Suppressor macrophage treated with lipopolysaccharide for 4 hours (primary cell): ENCODE measurements around the gene GRIPAP1.

Experiments
- DNase-seq: peaks from one replicate; pipeline ENCODE4 v3.0.0-alpha.2; 2020

Gene GRIPAP1

GRCh38 chrX:48958635-48959094 lies 43.4 kb downstream of the GRIPAP1 start:
- peak; percentile 35 for DNase-seq

GRCh38 chrX:48957827-48958634 lies 44.0 kb downstream of the GRIPAP1 start:
- peak; percentile 95 for DNase-seq

GRCh38 chrX:48957477-48957826 lies 44.6 kb downstream of the GRIPAP1 start, which contains the start of gene OTUD5:
TSS of gene OTUD5 (minus strand) at chrX:48957607. CDS start at chrX:48957570, 37 bp downstream.
- peak; percentile 70 for DNase-seq

- peak; percentile 44 for DNase-seq
Measured at GRCh38 chrX:48956728-48957414, 45.2 kb downstream of the GRIPAP1 start.

GRCh38 chrX:48948589-48948988 lies 53.5 kb downstream of the GRIPAP1 start:
- DNase-seq = no peak

- DNase-seq = peak; percentile 58
Measured at GRCh38 chrX:48945517-48946348, 56.3 kb downstream of the GRIPAP1 start.

- no peak for DNase-seq
Measured at GRCh38 chrX:48942895-48943294, 59.2 kb downstream of the GRIPAP1 start.

- no peak for DNase-seq
Measured at GRCh38 chrX:48940404-48940955, 61.6 kb downstream of the GRIPAP1 start.

GRCh38 chrX:48939524-48940228 lies 62.4 kb downstream of the GRIPAP1 start:
- DNase-seq = no peak

GRCh38 chrX:48938721-48939425 lies 63.2 kb downstream of the GRIPAP1 start:
- no peak for DNase-seq

- DNase-seq = peak; percentile 81
Measured at GRCh38 chrX:48937054-48937907, 64.8 kb downstream of the GRIPAP1 start.

GRCh38 chrX:48936429-48937053 lies 65.5 kb downstream of the GRIPAP1 start:
- peak; percentile 43 for DNase-seq

GRCh38 chrX:48935301-48935670 lies 66.8 kb downstream of the GRIPAP1 start:
- DNase-seq = peak; percentile 41

- DNase-seq = peak; percentile 50
Measured at GRCh38 chrX:48934581-48935300, 67.3 kb downstream of the GRIPAP1 start.

GRCh38 chrX:48933757-48934156 lies 68.3 kb downstream of the GRIPAP1 start:
- DNase-seq = no peak

GRCh38 chrX:48927736-48928382 lies 74.2 kb downstream of the GRIPAP1 start:
- no peak for DNase-seq

- DNase-seq = no peak
Measured at GRCh38 chrX:48927123-48927522, 74.9 kb downstream of the GRIPAP1 start.

- DNase-seq = no peak
Measured at GRCh38 chrX:48924270-48924669, 77.8 kb downstream of the GRIPAP1 start.

- DNase-seq = no peak
Measured at GRCh38 chrX:48923771-48924170, 78.3 kb downstream of the GRIPAP1 start.
